HG02759 (cell line): ENCODE data around the gene ADGRG6.

ENCODE experiments used
- ATAC-seq: cut with Tn5 transposase; IDR thresholded peaks from one replicate; pipeline ENCODE4 v1.9.1; 2021; ENCODE audit warnings: mild to moderate bottlenecking, moderate library complexity; ENCODE audit not compliant: unreplicated experiment

The ADGRG6 gene

GRCh38 chr6:142374091-142374770 lies 72.4 kb downstream of the ADGRG6 start:
- ATAC-seq, result no peak

- no peak for ATAC-seq
These were observed 73.3 kb downstream of the ADGRG6 start for GRCh38 chr6:142374965-142375733.

- no peak for ATAC-seq
These were observed 74.3 kb downstream of the ADGRG6 start for GRCh38 chr6:142376115-142376514.

- no peak for ATAC-seq
These were observed 75.1 kb downstream of the ADGRG6 start for GRCh38 chr6:142376800-142377496.

GRCh38 chr6:142377497-142377848 lies 75.7 kb downstream of the ADGRG6 start:
- ATAC-seq, result no peak

GRCh38 chr6:142378138-142378875 lies 76.5 kb downstream of the ADGRG6 start:
- ATAC-seq, result no peak

GRCh38 chr6:142380626-142381025 lies 78.8 kb downstream of the ADGRG6 start:
- ATAC-seq, result no peak

GRCh38 chr6:142381181-142381580 lies 79.4 kb downstream of the ADGRG6 start:
- ATAC-seq, result no peak

- ATAC-seq, result no peak
These were observed 80.1 kb downstream of the ADGRG6 start for GRCh38 chr6:142381845-142382378.

- no peak for ATAC-seq
These were observed 82.9 kb downstream of the ADGRG6 start for GRCh38 chr6:142384519-142385254.

GRCh38 chr6:142385352-142385751 lies 83.5 kb downstream of the ADGRG6 start:
- no peak for ATAC-seq

GRCh38 chr6:142386657-142387056 lies 84.8 kb downstream of the ADGRG6 start:
- ATAC-seq, result no peak

GRCh38 chr6:142387997-142388815 lies 86.4 kb downstream of the ADGRG6 start:
- ATAC-seq, result peak; percentile 83

GRCh38 chr6:142395266-142395665 lies 93.5 kb downstream of the ADGRG6 start:
- no peak for ATAC-seq

- peak; percentile 98 for ATAC-seq
These were observed 94.0 kb downstream of the ADGRG6 start for GRCh38 chr6:142395768-142396231.

GRCh38 chr6:142398353-142398752 lies 96.5 kb downstream of the ADGRG6 start:
- no peak for ATAC-seq

GRCh38 chr6:142399739-142400138 lies 97.9 kb downstream of the ADGRG6 start:
- ATAC-seq, result no peak

GRCh38 chr6:142400495-142400894 lies 98.7 kb downstream of the ADGRG6 start:
- ATAC-seq, result no peak

GRCh38 chr6:142401838-142402237 lies 100.0 kb downstream of the ADGRG6 start:
- ATAC-seq, result no peak
